NCI-H1930 (cell line): Measurements from ENCODE around the gene FAM117B.
"Not testable (repeated sequence)": the region's sequence is repeated elsewhere in the genome, so short reads cannot be mapped to it uniquely, and the experiment has no call there.

ENCODE experiments used
- DNase-seq, 2 experiments: peaks; one replicate each; lab custom pipeline; 2025; lab: John Stamatoyannopoulos, UW

The FAM117B gene

DNA sequence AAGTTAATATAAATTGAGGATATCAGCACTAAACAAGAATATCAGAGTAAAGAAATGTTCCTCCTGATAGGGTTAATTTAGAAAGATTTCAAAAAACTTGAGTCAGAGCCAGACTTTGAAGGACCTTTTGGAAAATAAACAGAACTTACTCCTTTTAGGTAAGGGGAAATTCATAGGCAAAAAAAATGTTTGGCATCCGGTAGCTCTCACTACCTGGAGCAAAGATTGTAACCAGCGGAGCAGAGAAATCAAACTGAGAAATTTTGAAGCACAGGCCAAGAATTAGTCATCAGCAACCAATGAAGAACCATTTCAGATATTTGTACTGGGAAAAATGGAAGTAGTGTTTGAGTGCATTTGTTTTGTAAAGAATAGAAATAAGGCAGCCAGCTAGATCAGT is 123.8 kb downstream of the FAM117B start:
- no peak for DNase-seq

DNA sequence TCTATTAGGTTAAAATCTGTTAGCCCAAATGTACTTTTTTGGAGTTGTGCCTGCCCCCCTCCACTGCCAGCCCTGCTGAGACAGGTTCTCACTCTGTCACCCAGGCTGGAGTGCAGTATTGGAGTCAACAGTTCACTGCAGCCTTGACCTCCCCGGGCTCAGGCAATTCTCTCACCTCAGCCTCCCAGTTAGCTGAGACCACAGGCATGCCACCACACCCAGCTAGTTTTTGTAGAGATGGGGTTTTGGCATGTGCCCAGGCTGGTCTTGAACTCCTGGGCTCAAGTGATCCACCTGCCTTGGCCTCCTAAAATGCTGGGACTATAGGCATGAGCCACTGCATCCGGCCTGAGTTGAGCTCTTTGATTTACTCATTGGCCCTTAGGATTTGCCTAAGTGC is 126.1 kb downstream of the FAM117B start:
- DNase-seq: no peak

DNA sequence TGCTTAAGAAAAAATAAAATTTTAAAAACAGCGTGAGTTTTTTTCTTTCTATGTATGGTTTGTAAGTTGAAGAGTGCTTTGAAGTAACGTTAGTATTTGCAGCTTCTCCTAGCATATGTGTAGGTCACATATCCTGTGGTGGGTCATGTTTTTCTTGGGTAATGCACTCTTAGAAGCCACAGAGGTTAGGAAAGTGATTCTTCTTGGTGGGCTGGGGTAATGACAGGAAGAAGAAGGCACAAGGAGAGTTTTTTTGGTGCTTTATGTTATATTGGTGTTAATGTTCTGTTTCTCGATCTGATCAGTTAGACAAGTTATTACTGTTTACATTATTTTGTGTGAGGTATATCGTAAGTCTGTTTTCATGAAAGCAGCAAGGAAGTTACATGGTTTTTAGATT is 127.8 kb downstream of the FAM117B start:
- no peak for DNase-seq

DNA sequence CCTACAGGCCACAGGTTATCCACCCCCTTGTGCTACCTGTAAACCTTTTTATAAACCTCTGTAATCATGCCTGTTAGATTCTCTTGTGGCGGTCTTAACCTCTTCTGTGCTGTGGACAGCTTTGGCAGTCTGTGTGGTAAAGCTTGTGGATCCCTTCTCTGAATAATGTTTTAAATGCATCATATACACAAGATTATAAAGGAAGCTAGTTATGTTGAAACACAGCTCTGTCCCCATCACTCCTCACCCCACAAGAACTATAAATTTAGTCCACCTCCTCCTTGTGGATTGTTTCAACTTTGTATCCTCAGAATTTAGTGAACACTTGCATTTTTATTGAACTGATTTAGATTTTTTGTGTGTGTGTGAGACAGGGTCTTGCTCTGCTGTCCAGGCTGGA is 129.1 kb downstream of the FAM117B start:
- DNase-seq: no peak

DNA sequence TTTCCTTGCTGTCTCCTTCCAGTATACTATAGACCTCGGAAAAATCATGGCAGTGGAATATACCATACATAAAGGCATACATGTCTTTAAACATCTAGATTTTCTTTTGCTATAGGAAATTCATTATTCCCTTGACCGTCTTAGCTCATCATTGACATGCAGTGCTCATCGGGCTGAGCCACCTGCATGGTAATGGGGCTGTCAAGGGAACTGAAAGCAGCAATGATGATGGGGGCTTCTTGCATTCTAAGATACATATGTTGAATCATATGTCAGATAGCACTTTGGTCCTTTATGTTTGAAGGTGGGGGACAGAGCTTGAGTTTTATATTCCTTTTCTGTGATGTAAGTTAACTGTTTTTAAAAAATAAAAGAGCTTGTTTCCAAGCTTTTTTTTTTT is 130.2 kb downstream of the FAM117B start:
- DNase-seq: no peak

DNA sequence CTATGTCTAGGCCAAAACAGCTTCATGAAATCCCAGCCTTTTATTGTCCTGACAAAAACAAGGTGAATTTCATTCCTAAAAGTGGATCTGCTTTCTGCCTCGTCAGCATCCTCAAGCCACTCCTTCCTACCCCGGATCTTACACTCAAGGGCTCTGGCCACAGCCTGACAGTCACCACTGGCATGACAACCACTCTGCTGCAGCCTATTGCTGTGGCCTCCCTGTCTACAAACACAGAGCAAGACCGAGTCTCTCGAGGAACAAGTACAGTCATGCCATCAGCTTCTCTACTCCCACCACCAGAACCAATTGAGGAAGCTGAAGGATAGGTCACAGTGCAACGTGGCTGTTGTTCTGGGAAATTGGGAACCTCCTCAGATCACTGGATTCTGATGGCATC is 130.7 kb downstream of the FAM117B start:
- DNase-seq: no peak

DNA sequence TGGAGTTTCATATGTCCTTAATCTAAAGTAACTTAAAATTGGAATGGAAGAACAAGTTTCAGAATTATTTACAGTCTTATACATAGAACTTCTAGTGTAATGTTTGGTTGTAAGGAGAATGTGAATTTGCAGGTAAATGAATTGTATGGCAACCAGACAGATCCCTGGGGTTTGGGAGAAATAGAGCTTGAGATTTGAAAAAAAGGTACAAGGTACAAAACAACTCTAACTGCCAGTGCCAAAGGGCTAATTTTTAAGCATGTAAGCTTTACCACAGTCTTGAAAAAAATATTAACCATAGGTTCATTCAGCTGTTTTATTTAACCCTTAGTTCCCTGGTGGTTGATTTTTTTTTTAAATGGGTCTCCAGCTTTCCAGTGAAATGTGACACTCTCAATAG is 133.5 kb downstream of the FAM117B start:
- no peak for DNase-seq

DNA sequence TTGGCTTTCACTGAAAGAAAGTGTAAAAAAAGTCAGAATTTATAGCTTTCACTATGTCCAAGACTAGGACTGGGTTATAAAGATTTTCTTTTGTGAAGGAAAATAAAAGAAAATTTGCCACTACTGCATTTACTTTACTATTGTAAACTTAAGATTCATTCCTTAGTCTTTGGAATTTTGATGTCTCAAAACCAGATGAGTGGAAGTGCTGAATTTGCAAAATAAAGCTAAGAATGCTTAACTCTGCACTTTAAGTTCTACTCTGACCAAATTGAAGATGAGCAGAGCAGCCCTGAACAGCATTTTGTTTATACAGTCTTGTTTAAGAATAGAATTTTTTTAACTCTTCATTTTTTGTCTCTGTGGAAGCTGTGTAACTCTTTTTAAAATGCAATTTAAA is 134.4 kb downstream of the FAM117B start:
- no peak for DNase-seq

DNA sequence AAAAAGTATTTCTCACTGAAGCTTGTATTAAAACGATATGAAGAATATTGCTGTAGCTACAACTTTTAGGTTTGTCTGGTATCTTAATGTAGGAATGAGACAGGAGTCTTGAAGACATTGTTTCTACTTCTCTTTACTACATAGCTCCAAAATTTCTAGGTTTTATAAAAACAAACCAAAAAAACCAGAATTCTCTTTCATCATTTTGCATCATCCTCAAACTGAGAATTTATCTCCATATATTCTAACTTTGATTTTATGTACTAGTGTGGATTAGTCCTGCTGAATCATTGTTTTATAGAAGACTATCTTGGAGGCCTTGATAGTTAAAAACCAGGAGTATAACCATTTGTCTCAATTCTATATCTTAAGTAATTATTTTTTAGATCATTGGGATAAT is 136.6 kb downstream of the FAM117B start:
- DNase-seq: no peak

DNA sequence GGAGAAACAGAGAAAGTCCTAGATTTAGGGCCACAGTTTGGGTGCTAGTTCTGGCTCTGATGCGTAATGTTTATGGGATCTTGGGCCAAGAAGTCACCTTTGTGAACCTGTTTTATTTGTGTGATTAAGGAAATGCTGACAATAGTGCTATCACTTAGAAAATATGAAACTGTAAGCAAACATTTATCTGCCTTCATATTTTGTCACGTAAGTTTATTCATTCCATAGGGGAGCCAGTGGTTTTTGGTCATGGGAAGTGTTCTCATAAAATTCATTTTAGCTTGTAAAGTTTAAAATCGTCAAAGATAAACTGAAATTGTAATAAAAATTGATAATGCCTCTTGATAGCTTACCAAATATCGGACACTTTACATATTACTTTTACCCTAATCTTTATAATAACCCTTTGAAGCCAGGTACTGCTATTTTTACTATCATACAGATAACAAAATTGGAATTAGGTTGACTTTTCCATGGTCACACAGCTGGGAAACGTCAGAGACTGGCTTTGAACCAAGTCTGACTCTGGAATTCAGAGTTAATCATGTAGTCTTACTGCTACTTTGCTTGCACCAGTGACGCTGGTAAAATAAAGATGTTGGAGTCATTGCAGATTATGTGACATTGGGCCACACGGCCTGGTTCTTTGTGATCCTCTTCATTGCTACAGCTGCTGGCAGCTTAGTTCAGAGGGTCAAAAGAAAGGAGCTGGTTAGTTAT is 137.1 kb downstream of the FAM117B start:
- DNase-seq: no peak

DNA sequence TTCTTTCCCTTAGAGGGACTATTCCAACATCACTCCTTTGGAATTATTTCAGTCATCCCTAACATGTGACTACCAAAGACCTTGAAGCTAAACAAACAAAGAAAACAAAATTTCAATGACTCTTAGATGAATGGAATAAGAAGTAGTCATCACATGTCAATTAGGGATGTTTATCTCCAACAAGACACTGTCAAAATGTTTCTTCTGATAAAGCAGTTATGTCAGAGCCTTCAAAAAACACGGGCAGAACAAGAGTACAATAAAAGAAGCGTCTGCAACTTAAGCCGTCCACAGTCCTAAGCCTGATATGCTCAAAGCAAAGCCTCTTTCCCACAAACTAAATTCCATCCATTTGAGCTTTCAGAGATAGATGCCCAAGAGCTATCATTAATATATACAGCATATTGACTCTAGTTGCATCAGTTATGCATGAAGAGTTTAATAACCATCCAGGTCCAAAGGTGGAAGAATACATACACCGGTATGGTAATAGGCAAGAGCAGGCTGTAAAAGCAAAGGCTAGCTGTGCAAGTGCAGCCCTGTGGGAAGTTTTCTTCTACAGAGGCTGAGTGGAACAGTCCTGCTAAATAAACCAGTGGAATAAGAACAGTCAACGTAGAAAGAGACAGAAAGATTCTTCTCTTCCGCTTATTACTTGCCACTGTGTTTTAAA is 138.7 kb downstream of the FAM117B start:
- no peak for DNase-seq

DNA sequence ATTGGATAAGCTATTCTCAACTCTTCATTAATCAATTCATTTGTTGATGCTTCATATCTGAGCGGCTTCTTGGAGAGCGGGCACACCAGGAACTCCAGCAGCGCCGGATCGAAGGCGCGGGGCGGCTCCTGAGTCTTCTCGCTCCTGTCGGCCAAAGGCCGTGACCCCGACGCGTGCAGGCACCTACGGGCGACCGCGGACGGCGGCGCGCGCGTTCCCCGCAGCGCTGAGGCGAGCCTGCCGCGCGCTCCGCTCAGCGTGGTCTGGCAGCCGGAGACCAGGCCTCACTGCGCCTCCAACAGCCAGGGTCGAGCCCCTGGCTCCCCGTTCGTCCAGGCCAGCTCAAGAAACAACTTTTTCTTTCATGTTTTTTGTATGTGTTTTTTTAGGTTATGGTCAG is 139.3 kb downstream of the FAM117B start:
- DNase-seq: no peak

DNA sequence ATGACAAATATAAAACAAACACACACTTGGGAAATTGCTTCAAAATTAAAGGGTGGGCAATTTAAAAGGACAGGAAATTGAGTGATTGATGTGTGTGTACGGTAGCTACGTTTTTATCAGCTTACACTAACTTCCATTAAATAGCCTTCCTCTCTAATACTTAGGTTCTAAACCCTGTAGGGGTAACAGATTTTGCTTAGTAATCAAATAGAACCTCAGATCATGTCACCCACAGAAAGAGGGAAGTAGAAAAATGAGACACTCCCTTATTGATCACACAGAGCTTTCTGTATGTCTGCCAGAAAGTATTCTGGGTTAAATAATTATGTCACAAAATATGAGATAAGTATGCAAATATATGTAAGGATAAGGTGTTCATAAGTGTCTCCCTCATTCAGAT is 143.4 kb downstream of the FAM117B start:
- DNase-seq: no peak

DNA sequence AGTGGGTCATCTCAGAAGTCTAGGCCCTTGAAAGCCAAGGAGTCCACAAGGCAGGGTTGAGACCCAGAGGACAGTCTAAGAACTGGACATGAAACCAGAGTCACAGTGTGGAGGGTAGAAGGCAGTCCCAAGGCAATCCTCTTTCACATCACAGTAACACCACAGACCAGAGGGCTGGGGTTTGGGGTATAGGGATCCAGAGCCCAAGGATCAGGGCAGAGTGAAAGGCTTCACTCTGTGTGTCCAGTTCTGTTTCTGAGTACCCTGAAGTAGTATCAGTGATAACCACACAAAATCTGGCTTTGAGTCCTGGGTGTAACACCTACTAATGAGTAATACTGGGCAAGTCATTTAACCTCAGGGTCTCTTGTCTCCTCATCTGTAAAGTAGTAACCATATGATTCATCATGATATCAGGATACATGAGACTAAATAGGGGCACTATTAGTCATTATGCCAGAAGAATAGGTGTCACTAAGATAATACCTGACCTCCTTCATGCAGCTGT is 145.8 kb downstream of the FAM117B start:
- no peak for DNase-seq

DNA sequence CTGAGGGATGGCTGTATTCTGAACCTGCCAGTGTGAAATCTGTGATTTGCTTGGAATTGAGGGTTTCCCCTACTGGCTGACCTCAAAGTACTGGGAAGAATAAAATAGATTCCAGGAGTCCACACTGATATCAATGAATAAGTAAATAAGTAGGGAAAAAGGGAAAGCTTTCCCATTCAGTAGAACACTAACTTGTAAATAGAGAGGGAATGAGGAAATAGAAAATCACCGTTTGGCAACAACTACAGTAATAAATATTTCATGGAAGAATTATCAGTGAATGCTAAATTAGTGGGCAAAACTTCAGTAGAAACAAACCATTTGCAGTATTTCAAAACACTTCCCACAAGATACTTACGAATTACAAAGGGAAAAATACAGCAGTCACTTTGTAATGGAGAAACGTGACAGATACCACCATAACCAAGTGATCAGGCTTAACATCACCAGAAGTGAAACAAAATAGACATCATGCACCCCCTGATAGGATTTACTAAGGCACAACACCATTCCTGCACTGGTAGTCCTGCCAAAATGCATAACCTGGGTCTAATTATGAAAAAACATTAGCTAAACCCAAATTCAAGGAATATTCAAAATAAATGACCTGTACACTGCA is 148.3 kb downstream of the FAM117B start:
- DNase-seq: no peak

DNA sequence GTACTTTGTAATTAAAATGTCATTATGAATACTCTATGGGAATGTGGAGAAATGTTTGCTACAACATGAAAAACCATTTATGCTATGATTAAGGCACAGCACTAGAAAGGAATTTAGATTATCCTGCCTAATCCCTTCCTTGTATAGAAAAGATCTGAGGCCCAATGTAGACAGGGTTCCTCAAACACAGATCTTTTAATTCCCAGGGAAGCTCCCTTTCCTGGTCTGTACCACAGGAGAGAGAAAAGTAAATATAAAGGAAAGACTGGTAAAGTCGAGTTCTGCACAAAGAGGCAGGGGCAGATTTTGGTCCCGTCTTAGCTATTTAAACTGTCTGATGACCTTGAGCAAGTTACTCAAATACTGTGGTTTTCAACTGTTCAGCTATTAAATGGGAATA is 152.1 kb downstream of the FAM117B start:
- no peak for DNase-seq

DNA sequence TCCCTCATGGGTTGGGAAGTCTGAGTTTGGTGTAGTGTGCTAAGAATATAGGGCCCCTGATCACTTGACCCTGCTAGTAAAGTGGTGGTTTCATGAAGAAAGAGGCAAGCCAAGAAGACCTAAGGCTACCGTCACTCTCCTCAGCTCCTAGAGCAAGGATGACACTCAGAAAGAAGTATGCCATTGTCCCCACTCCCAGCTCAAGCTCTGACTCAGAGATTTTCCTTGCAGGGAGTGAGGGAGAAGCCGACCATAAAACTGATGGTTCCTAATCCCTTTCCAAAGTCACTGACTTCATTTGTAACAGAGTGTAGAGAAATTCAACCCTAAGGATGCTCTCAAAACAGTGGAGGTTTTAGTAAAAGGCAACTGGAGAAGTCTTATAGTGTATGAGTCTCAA is 155.9 kb downstream of the FAM117B start:
- no peak for DNase-seq

DNA sequence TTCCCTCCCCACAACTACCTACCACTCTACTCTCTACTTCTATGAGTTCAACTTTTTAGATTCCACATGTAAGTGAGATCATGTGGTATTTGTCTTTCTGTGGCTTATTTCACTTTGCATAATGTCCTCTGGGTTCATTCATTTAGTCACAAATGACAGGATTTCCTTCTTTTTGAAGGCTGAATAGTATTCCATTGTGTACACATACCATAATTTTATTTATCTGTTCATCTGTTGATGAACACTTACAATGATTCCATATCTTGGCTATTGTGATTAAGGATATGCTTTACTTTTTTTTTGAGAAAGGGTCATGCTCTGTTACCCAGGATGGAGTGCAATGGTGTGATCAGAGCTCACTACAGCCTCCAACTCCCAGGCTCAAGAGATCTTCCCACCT is 163.2 kb downstream of the FAM117B start:
- DNase-seq: no peak

DNA sequence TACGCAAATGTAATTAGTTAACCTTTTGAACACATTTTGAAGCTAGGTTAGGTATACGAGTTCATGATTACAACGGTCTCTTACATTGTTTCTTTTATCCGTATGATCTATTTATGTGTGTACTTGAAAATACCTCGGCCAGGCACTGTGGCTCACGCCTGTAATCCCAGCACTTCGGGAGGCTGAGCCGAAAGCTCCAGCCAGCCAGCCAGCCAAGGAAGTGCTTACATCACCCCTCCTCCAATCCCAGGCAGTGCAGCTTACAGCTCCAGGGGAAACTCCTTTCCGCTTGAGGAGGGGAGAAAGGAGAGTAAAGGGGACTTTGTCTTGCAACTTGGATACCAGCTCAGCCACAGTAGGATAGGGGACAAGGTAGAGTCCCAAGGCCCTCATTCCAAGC is 171.1 kb downstream of the FAM117B start:
- not testable (repeated sequence) for DNase-seq

DNA sequence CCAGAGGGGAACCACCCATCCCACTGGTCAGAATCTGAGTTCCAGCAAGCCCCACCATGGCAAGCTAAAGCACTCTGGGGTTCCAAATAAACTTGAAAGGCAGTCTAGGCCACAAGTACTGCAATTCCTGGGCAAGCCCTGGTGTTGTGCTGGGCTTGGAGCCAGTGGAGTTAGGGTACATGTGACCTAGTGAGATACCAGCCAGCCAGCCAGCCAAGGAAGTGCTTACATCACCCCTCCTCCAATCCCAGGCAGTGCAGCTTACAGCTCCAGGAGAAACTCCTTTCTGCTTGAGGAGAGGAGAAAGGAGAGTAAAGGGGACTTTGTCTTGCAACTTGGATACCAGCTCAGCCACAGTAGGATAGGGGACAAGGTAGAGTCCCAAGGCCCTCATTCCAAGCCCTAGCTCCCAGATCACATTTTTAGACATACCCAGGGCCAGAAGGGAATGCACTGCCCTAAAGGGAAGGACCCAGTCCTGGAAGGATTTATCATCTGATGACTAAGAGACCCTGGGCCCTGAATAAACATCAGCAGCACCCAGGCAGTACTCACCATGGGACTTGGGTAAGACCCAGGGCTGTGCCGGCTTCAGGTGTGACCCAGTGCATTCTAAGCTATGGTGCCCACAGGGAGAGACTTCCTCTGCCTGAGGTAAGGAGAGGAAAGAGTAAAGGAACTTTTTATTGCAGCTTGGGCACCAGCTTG is 172.8 kb downstream of the FAM117B start:
- not testable (repeated sequence) for DNase-seq

DNA sequence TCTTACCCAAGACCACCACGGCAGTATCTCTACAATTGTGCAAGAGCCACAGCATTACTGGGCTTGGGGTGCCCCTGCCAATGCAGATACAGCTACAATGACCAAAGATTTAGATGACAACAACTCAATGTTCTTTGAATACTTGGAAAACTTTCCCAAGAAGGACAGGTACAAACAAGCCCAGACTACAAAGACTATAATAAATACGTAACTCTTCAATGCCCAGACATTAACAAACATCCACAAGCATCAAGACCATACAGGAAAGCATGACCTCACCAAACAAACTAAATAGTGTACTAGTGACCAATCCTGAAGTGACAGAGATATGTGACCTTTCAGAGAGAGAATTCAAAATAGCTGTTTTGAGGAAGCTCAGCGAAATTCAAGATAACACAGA is 174.0 kb downstream of the FAM117B start:
- no peak for DNase-seq

DNA sequence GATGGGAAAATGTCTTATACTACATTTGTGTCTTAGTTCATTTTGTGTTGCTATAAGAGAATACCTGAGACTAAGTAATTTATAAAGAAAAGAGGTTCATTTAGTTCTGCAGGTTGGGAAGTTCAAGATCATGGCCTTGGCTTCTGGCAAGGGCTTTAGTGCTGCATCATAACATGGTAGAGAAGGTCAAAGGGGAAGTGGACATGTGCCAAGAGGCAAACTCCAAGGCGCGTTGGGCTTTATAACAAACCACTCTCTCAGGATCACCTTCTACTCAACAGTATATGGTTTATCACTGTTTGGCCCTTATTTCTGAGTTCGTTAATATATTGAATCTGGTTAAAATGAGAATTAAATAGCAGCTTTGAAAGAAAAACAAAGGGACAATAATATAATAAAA is 178.6 kb downstream of the FAM117B start:
- no peak for DNase-seq

DNA sequence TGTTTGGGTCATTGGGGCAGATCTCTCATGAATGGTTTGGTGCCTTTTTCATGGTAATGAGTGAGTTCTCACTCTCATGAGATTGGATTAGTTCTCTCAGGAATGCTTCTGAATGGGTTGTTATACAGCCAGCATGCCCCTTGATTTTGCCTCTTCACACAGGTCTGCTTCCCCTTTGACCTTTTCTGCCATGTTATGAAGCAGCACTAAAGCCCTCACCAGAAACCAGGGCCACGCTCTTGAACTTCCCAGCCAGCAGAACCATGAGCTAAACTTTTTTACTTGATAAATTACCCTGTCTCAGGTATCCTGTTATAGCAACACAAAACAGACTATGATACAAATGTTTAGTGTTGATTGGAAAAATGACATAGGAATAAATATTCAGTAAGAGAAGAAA is 179.5 kb downstream of the FAM117B start:
- no peak for DNase-seq
